GM23338 (cell line): ENCODE data around the gene C12orf56. TPM values are rescaled to one million over a fixed set of nuclear protein-coding genes. Genes with fewer than 3 reads are reported as not detected.
A peak's percentile ranks its signal among the peaks of the same experiment; 100 is the strongest.

Source experiments
- ATAC-seq: fragments of 200-7000 bp; cut with Tn5 transposase; 3 replicates; pipeline ENCODE4 v1.9.1; 2020
- DNase-seq: peaks from one replicate; pipeline ENCODE4 v3.0.0-alpha.2; 2015; ENCODE audit warnings: low spot score
- H2AFZ ChIP-seq: fragments of 200-600 bp; sonication (generic); 2 replicates; pipeline ENCODE4 v1.8.0; 2016; ENCODE audit warnings: antibody characterized with exemption, mild to moderate bottlenecking, moderate library complexity
- H3F3A ChIP-seq: fragments of 200-600 bp; sonication (generic); replicated peaks from 2 replicates; pipeline ENCODE4 v1.8.0; 2017; ENCODE audit warnings: antibody characterized with exemption, mixed run types, low read depth
- H3K27ac ChIP-seq: fragments of 200-600 bp; sonication (generic); 2 replicates; pipeline ENCODE4 v1.6.1; 2016; ENCODE audit warnings: low read depth
- H3K27me3 ChIP-seq: fragments of 200-600 bp; sonication (generic); 2 replicates; pipeline ENCODE4 v1.8.0; 2016; ENCODE audit warnings: mild to moderate bottlenecking, mixed run types, moderate library complexity; ENCODE audit not compliant: insufficient read depth
- H3K36me3 ChIP-seq: fragments of 200-600 bp; sonication (generic); 2 replicates; pipeline ENCODE4 v1.8.0; 2016; ENCODE audit warnings: mild to moderate bottlenecking; ENCODE audit not compliant: insufficient read depth
- H3K4me1 ChIP-seq: fragments of 200-600 bp; sonication (generic); 2 replicates; pipeline ENCODE4 v1.8.0; 2016; ENCODE audit warnings: mild to moderate bottlenecking, moderate library complexity; ENCODE audit not compliant: insufficient read depth
- H3K4me2 ChIP-seq: fragments of 200-600 bp; sonication (generic); 2 replicates; pipeline ENCODE4 v1.7.1; 2017; ENCODE audit warnings: mixed run types
- H3K4me3 ChIP-seq: fragments of 200-600 bp; sonication (generic); 2 replicates; pipeline ENCODE4 v1.6.1; 2016; ENCODE audit warnings: mixed run types
- H3K79me2 ChIP-seq: fragments of 200-600 bp; sonication (generic); replicated peaks from 2 replicates; pipeline ENCODE4 v1.8.0; 2017; ENCODE audit warnings: mild to moderate bottlenecking; ENCODE audit not compliant: insufficient read depth
- H3K9me2 ChIP-seq: fragments of 200-600 bp; sonication (generic); 2 replicates; pipeline ENCODE4 v1.8.0; 2017; ENCODE audit not compliant: insufficient read depth
- H4K20me1 ChIP-seq: fragments of 200-600 bp; sonication (generic); replicated peaks from 2 replicates; pipeline ENCODE4 v1.8.0; 2017; ENCODE audit warnings: mild to moderate bottlenecking; ENCODE audit not compliant: insufficient read depth
- H3K27ac Mint-ChIP-seq: 2 replicates; pipeline ENCODE4 v1.8.0; 2020; ENCODE audit warnings: inconsistent platforms, mild to moderate bottlenecking, moderate library complexity, mixed read lengths
- H3K27me3 Mint-ChIP-seq: 3 replicates; pipeline ENCODE4 v1.8.0; 2022; ENCODE audit warnings: low read depth, mild to moderate bottlenecking, moderate library complexity, mixed read lengths, inconsistent platforms; ENCODE audit not compliant: insufficient read depth, poor library complexity
- H3K36me3 Mint-ChIP-seq: 3 replicates; pipeline ENCODE4 v1.8.0; 2021; ENCODE audit warnings: low read depth, mild to moderate bottlenecking, inconsistent platforms, moderate library complexity, mixed read lengths
- H3K4me1 Mint-ChIP-seq: 3 replicates; pipeline ENCODE4 v1.8.0; 2020; ENCODE audit warnings: mild to moderate bottlenecking, inconsistent platforms, mixed read lengths
- H3K4me3 Mint-ChIP-seq: 3 replicates; pipeline ENCODE4 v1.8.0; 2021; ENCODE audit warnings: moderate library complexity, mild to moderate bottlenecking, inconsistent platforms, mixed read lengths
- H3K9me3 Mint-ChIP-seq: 3 replicates; pipeline ENCODE4 v1.8.0; 2020; ENCODE audit warnings: moderate library complexity, mild to moderate bottlenecking, inconsistent platforms, mixed read lengths
- CREB1 ChIP-seq: fragments of 250-450 bp; sonication (Bioruptor Pico); IDR thresholded peaks from 2 replicates; pipeline ENCODE4 v1.5.0; 2020; ENCODE audit warnings: low read depth, mild to moderate bottlenecking, moderate library complexity
- ETS1 ChIP-seq: IDR thresholded peaks from 2 replicates; pipeline ENCODE4 v1.6.1; 2016; ENCODE audit warnings: antibody characterized with exemption
- EZH2 ChIP-seq: fragments of 200-600 bp; sonication (generic); IDR thresholded peaks from one replicate; pipeline ENCODE4 v1.8.0; 2017; ENCODE audit warnings: antibody characterized with exemption, mild to moderate bottlenecking, low read depth; ENCODE audit not compliant: unreplicated experiment
- EZH2phosphoT487 ChIP-seq: fragments of 200-600 bp; sonication (generic); IDR thresholded peaks from one replicate; pipeline ENCODE4 v1.8.1; 2018; ENCODE audit warnings: antibody characterized with exemption; ENCODE audit not compliant: unreplicated experiment
- JUNB ChIP-seq: IDR thresholded peaks from one replicate; pipeline ENCODE4 v1.6.1; 2016; ENCODE audit warnings: antibody characterized with exemption; ENCODE audit not compliant: unreplicated experiment
- POLR2AphosphoS5 ChIP-seq: IDR thresholded peaks from 2 replicates; pipeline ENCODE4 v1.6.1; 2016; ENCODE audit warnings: antibody characterized with exemption, low read depth
- STAT1 ChIP-seq: IDR thresholded peaks from one replicate; pipeline ENCODE4 v1.6.1; 2016; ENCODE audit warnings: antibody characterized with exemption; ENCODE audit not compliant: unreplicated experiment
- ZNF114 ChIP-seq: fragments of 250-450 bp; sonication (Bioruptor Pico); IDR thresholded peaks from 2 replicates; pipeline ENCODE4 v1.5.0; 2020; ENCODE audit warnings: mild to moderate bottlenecking, moderate library complexity
- ZNF462 ChIP-seq: fragments of 250-450 bp; sonication (Bioruptor Pico); IDR thresholded peaks from 2 replicates; pipeline ENCODE4 v1.5.0; 2020; ENCODE audit warnings: mild to moderate bottlenecking, moderate library complexity
- polyA plus RNA-seq: library from polyadenylated mRNA; unstranded; fragments of >200 nt; fragmentation: Nextera tagmentation; extraction: Ambion mirVana; gene quantifications from 2 replicates; pipeline ENCODE4 v1.2.1, GENCODE V29; 2016
- total RNA-seq: library from RNA; depleted of rRNA; stranded (reverse); fragments of >200 nt; shearing (Covaris generic); gene quantifications from 2 replicates; pipeline ENCODE4 v1.2.3, GENCODE V29; 2014

C12orf56 gene
- total and polyA plus RNA-seq, 2 experiments from 2014 or later, result 6.4 to 9.3 TPM

- H3K4me3 ChIP-seq, result no peak overlapping the region
- no peaks in the 10 kb centered on the region for H4K20me1 ChIP-seq
- H3K79me2 ChIP-seq, result peaks cover 3% of the 10 kb centered on the region
- peak; percentile 71 for DNase-seq
- Mint-ChIP-seq H3K27me3 (peaks cover 6% of the 10 kb centered on the region), H3K4me1 (peaks cover 17% of the 10 kb centered on the region), H3K4me3 (peak overlapping the region; percentile 38), H3K27ac (peak overlapping the region; percentile 83), H3K9me3 (no peaks in the 10 kb centered on the region), H3K36me3 (peaks cover under 1% of the 10 kb centered on the region; the same call in 1 of the 3 replicates)
- 0 out of 2 replicates have a peak, but pooled peaks cover 4% of the 10 kb centered on the region for H3K9me2 ChIP-seq
- ATAC-seq, result peak; percentile 24
- H3K4me2 ChIP-seq, result peak overlapping the region; percentile 1; the same call in 1 of the 2 replicates
- no peaks in the 10 kb centered on the region for H3K27me3 ChIP-seq
- 0 out of 2 replicates have a peak, but pooled peaks cover 5% of the 10 kb centered on the region for H3K4me1 ChIP-seq
- TF ChIP-seq ZNF114 (CRISPR knock-in tag) (no peak), ZNF462 (no peak), JUNB (no peak), STAT1 (no peak), EZH2 (no peak), POLR2AphosphoS5 (0 out of 2 replicates have a peak, but pooled peaks have one; percentile 35), ETS1 (no peak), EZH2phosphoT487 (no peak), CREB1 (CRISPR knock-in tag) (peak; percentile 41; the same call in 1 of the 2 replicates)
- H3F3A ChIP-seq, result no peaks in the 10 kb centered on the region; the same call in 1 of the 2 replicates
- no peaks in the 10 kb centered on the region for H3K36me3 ChIP-seq
- peak overlapping the region; percentile 2 for H3K27ac ChIP-seq
- H2AFZ ChIP-seq, result no peak overlapping the region; the same call in 1 of the 2 replicates
These were observed 9.5 kb upstream of the C12orf56 start for GRCh38 chr12:64400041-64400440.
